GM23338 (cell line): Measurements from ENCODE around the gene EML1.

Experiments
- CREB1 ChIP-seq: fragments of 250-450 bp; sonication (Bioruptor Pico); IDR thresholded peaks from 2 replicates; pipeline ENCODE4 v1.5.0; 2020; ENCODE audit warnings: low read depth, mild to moderate bottlenecking, moderate library complexity
- CTCF ChIP-seq, 2 experiments: fragments of 200-600 bp in 1 of 2; sonication (generic) in 1 of 2; conservative IDR thresholded peaks; 2 replicates each; pipeline versions ENCODE4 v1.5.1 to v1.6.1; 2016 to 2017; ENCODE audit warnings: antibody characterized with exemption in 2 of 2, low read depth in 2 of 2, mild to moderate bottlenecking in 2 of 2, moderate library complexity in 1 of 2
- ETS1 ChIP-seq: IDR thresholded peaks from 2 replicates; pipeline ENCODE4 v1.6.1; 2016; ENCODE audit warnings: antibody characterized with exemption
- EZH2 ChIP-seq: fragments of 200-600 bp; sonication (generic); IDR thresholded peaks from one replicate; pipeline ENCODE4 v1.8.0; 2017; ENCODE audit warnings: antibody characterized with exemption, mild to moderate bottlenecking, low read depth; ENCODE audit not compliant: unreplicated experiment
- EZH2phosphoT487 ChIP-seq: fragments of 200-600 bp; sonication (generic); IDR thresholded peaks from one replicate; pipeline ENCODE4 v1.8.1; 2018; ENCODE audit warnings: antibody characterized with exemption; ENCODE audit not compliant: unreplicated experiment
- NANOG ChIP-seq: IDR thresholded peaks from 2 replicates; pipeline ENCODE4 v1.6.1; 2016; ENCODE audit warnings: antibody characterized with exemption, borderline replicate concordance
- POLR2AphosphoS5 ChIP-seq: IDR thresholded peaks from 2 replicates; pipeline ENCODE4 v1.6.1; 2016; ENCODE audit warnings: antibody characterized with exemption, low read depth
- REST ChIP-seq: IDR thresholded peaks from one replicate; pipeline ENCODE4 v1.6.1; 2018; ENCODE audit warnings: antibody characterized with exemption; ENCODE audit not compliant: unreplicated experiment
- ZNF331 ChIP-seq: fragments of 250-450 bp; sonication (Bioruptor Pico); IDR thresholded peaks from 2 replicates; pipeline ENCODE4 v1.5.0; 2020; ENCODE audit warnings: low read depth, mild to moderate bottlenecking, moderate library complexity
- ZNF462 ChIP-seq: fragments of 250-450 bp; sonication (Bioruptor Pico); IDR thresholded peaks from 2 replicates; pipeline ENCODE4 v1.5.0; 2020; ENCODE audit warnings: mild to moderate bottlenecking, moderate library complexity

- TF ChIP-seq EZH2, result no peak
- no peak for TF ChIP-seq CTCF (conservative IDR thresholded peaks at IDR 0.05; ENCODE audit: low read depth in 2 of 2)
- no peak for TF ChIP-seq ZNF331 (CRISPR knock-in tag)
- TF ChIP-seq POLR2AphosphoS5, result no peak
- no peak for TF ChIP-seq ETS1
- TF ChIP-seq CREB1 (CRISPR knock-in tag), result no peak
- no peak for TF ChIP-seq EZH2phosphoT487
- TF ChIP-seq REST, result no peak
- TF ChIP-seq NANOG, result no peak
- no peak for TF ChIP-seq ZNF462 (CRISPR knock-in tag)
Measured at GRCh38 chr14:99774556-99775307, 18.5 kb upstream of the EML1 start.
